Stimulated activated CD8-positive, alpha-beta memory T cell treated with anti-CD3 and anti-CD28 coated beads, Interleukin-4, amount 100 ng/mL, for 4 hours (primary cell): Measurements from ENCODE around the gene HAVCR1.
"Not testable (repeated sequence)": the region's sequence is repeated elsewhere in the genome, so short reads cannot be mapped to it uniquely, and the experiment has no call there.

Source experiments
- DNase-seq, 2 donors: peaks; one replicate each; pipeline ENCODE4 v3.0.0-alpha.2; 2020; ENCODE audit warnings: low read depth in 2 of 2, low spot score in 1 of 2

The HAVCR1 gene

GRCh38 chr5:157059093-157059539, at the start of gene HAVCR1:
HAVCR1 (minus strand) TSS chr5:157059116; CDS start chr5:157057943, 1,173 bp downstream.
- DNase-seq, result no peak

- no peak for DNase-seq
Observed at GRCh38 chr5:157107508-157107907, 48.6 kb upstream of the HAVCR1 start.

- no peak for DNase-seq
Observed at GRCh38 chr5:157106630-157107461, 47.9 kb upstream of the HAVCR1 start.

- DNase-seq, result no peak
Observed at GRCh38 chr5:157100140-157100679, 41.3 kb upstream of the HAVCR1 start.

- DNase-seq, result no peak
Observed at GRCh38 chr5:157088342-157088990, 29.6 kb upstream of the HAVCR1 start.

GRCh38 chr5:157086751-157087359, 27.9 kb upstream of the HAVCR1 start:
- DNase-seq, result no peak

- DNase-seq, result no peak
Observed at GRCh38 chr5:157085930-157086329, 27.0 kb upstream of the HAVCR1 start.

- DNase-seq, result no peak
Observed at GRCh38 chr5:157080286-157080685, 21.4 kb upstream of the HAVCR1 start.

- DNase-seq, result no peak
Observed at GRCh38 chr5:157076558-157076957, 17.6 kb upstream of the HAVCR1 start.

- DNase-seq, result no peak
Observed at GRCh38 chr5:157072508-157072907, 13.6 kb upstream of the HAVCR1 start.

GRCh38 chr5:157069949-157070348, 11.0 kb upstream of the HAVCR1 start:
- DNase-seq, result no peak

- no peak for DNase-seq
Observed at GRCh38 chr5:157068785-157069184, 9.9 kb upstream of the HAVCR1 start.

- no peak for DNase-seq
Observed at GRCh38 chr5:157068339-157068738, 9.4 kb upstream of the HAVCR1 start.

- no peak for DNase-seq
Observed at GRCh38 chr5:157067005-157067404, 8.1 kb upstream of the HAVCR1 start.

- no peak for DNase-seq
Observed at GRCh38 chr5:157066080-157066479, 7.2 kb upstream of the HAVCR1 start.

- DNase-seq, result no peak
Observed at GRCh38 chr5:157063776-157064430, 5.0 kb upstream of the HAVCR1 start.

- no peak for DNase-seq
Observed at GRCh38 chr5:157059891-157060290, 975 bp upstream of the HAVCR1 start.

- DNase-seq, result no peak
Observed at GRCh38 chr5:157057459-157058370, 1.2 kb downstream of the HAVCR1 start.

- not testable (repeated sequence) for DNase-seq
Observed at GRCh38 chr5:157056848-157057247, 2.1 kb downstream of the HAVCR1 start.

GRCh38 chr5:157051604-157052245, 7.2 kb downstream of the HAVCR1 start:
- DNase-seq, result no peak
